22Rv1 (cell line): ENCODE measurements around the gene CEACAM16.

Source experiments
- CTCF ChIP-seq: fragments of 450-650 bp; IDR thresholded peaks from 2 replicates; pipeline ENCODE4 v1.5.1; 2017; ENCODE audit warnings: mild to moderate bottlenecking
- ZFX ChIP-seq: fragments of 450-650 bp; IDR thresholded peaks from 2 replicates; pipeline ENCODE4 v1.6.1; 2017; ENCODE audit warnings: antibody characterized with exemption, borderline replicate concordance

- TF ChIP-seq CTCF (no peak), ZFX (no peak)
Observed at GRCh38 chr19:44692379-44692721, 6.6 kb upstream of the CEACAM16 start.
